HepG2 (cell line): ENCODE data around the gene HS3ST3B1. TPM values are rescaled to one million over a fixed set of nuclear protein-coding genes. Genes with fewer than 3 reads are reported as not detected.

ENCODE experiments used
- AGO1 ChIP-seq: fragments of 200-400 bp; formaldehyde crosslinking; IDR thresholded peaks from 2 replicates; pipeline ENCODE4 v1.6.1; 2017; ENCODE audit warnings: mild to moderate bottlenecking, low read depth, low read length, moderate library complexity; ENCODE audit not compliant: poor library complexity, severe bottlenecking
- HOXD1 ChIP-seq: sonication (generic); formaldehyde crosslinking; IDR thresholded peaks from 2 replicates; pipeline ENCODE4 v1.5.0; 2020; ENCODE audit warnings: missing genetic modification reagents
- MAF1 ChIP-seq: sonication (generic); formaldehyde crosslinking; IDR thresholded peaks from 2 replicates; pipeline ENCODE4 v1.5.0; 2020; ENCODE audit warnings: missing genetic modification reagents, borderline replicate concordance
- MYNN ChIP-seq: sonication (generic); formaldehyde crosslinking; IDR thresholded peaks from 2 replicates; pipeline ENCODE4 v1.4.0; 2020; ENCODE audit warnings: mild to moderate bottlenecking, low read depth, missing genetic modification reagents
- NR2C2 ChIP-seq: sonication (generic); formaldehyde crosslinking; IDR thresholded peaks from 2 replicates; pipeline ENCODE4 v1.4.0; 2020; ENCODE audit warnings: missing genetic modification reagents, mild to moderate bottlenecking, moderate library complexity, borderline replicate concordance
- POLR2A ChIP-seq, 2 experiments: IDR thresholded peaks; 2 replicates each; pipeline ENCODE4 v1.6.1; 2011; ENCODE audit warnings: low read depth in 2 of 2, low read length in 2 of 2, mild to moderate bottlenecking in 1 of 2, moderate library complexity in 1 of 2; ENCODE audit not compliant: insufficient read depth in 1 of 2
- RFXAP ChIP-seq: sonication (generic); formaldehyde crosslinking; IDR thresholded peaks from 2 replicates; pipeline ENCODE4 v1.4.0; 2020; ENCODE audit warnings: missing genetic modification reagents, borderline replicate concordance
- ZKSCAN1 ChIP-seq: fragments of 150-350 bp; IDR thresholded peaks from 2 replicates; pipeline ENCODE4 v1.6.1; 2014; ENCODE audit warnings: low read length
- ZNF550 ChIP-seq: sonication (generic); formaldehyde crosslinking; IDR thresholded peaks from 2 replicates; pipeline ENCODE4 v1.4.0; 2020; ENCODE audit warnings: mild to moderate bottlenecking, missing genetic modification reagents, borderline replicate concordance
- ZNF780A ChIP-seq: sonication (generic); formaldehyde crosslinking; IDR thresholded peaks from 2 replicates; pipeline ENCODE4 v1.8.0; 2022; ENCODE audit warnings: mild to moderate bottlenecking, missing genetic modification reagents, moderate library complexity
- ZNF816 ChIP-seq: sonication (generic); formaldehyde crosslinking; IDR thresholded peaks from 2 replicates; pipeline ENCODE4 v1.8.0; 2022; ENCODE audit warnings: missing genetic modification reagents, mild to moderate bottlenecking, borderline replicate concordance
- ZZZ3 ChIP-seq: sonication (generic); formaldehyde crosslinking; IDR thresholded peaks from 2 replicates; pipeline ENCODE4 v1.4.0; 2020; ENCODE audit warnings: missing genetic modification reagents, mild to moderate bottlenecking, borderline replicate concordance
- polyA plus RNA-seq, 8 experiments: library from polyadenylated mRNA; depleted of rRNA in 3 of 8; stranded (reverse) in 7 of 8; unstranded in 1 of 8; fragments of >200 nt; fragmentation: Illumina TruSeq in 4 of 8; extraction: Trizol in 4 of 8; gene quantifications; 2 replicates each; pipeline versions ENCODE4 v1.2.1 to v1.2.3, GENCODE V29; 2011 to 2016; ENCODE audit warnings: low read depth in 4 of 8, missing spikeins in 1 of 8, mixed read lengths in 1 of 8; ENCODE audit not compliant: insufficient read depth in 1 of 8
- total RNA-seq, 5 experiments: library from RNA; depleted of rRNA; stranded (reverse); fragments of >200 nt; fragmentation: Illumina TruSeq; extraction: Trizol; gene quantifications; 2 replicates each; pipeline ENCODE4 v1.2.3, GENCODE V29; 2016; ENCODE audit warnings: low read depth in 1 of 5
- TF ChIP-seq, protein P1 (sequence below): IDR thresholded peaks from 2 replicates; pipeline ENCODE4 v1.6.1; 2016; ENCODE audit warnings: control low read depth
- TF ChIP-seq, protein P2 (sequence below): sonication (generic); formaldehyde crosslinking; IDR thresholded peaks from 2 replicates; pipeline ENCODE4 v1.8.0; 2022; ENCODE audit warnings: missing genetic modification reagents, mild to moderate bottlenecking, inconsistent platforms, borderline replicate concordance
- TF ChIP-seq, protein P3 (sequence below): sonication (generic); formaldehyde crosslinking; IDR thresholded peaks from 2 replicates; pipeline ENCODE4 v1.5.0; 2020; ENCODE audit warnings: mild to moderate bottlenecking, missing genetic modification reagents, borderline replicate concordance
- TF ChIP-seq, protein P4 (sequence below): sonication (generic); formaldehyde crosslinking; IDR thresholded peaks from 2 replicates; pipeline ENCODE4 v1.5.0; 2020; ENCODE audit warnings: missing genetic modification reagents
- TF ChIP-seq, protein P5 (sequence below): fragments of 450-650 bp; IDR thresholded peaks from 2 replicates; pipeline ENCODE4 v1.6.1; 2017; ENCODE audit warnings: mild to moderate bottlenecking
- TF ChIP-seq, protein P6 (sequence below): sonication (generic); formaldehyde crosslinking; IDR thresholded peaks from 2 replicates; pipeline ENCODE4 v1.4.0; 2020; ENCODE audit warnings: missing genetic modification reagents, borderline replicate concordance

The HS3ST3B1 gene
- total and polyA plus RNA-seq, 2 of the 13 experiments (the other 11 are each of a cell fraction or from before 2014, with no cell fraction given) = 15.7 to 39.5 TPM

DNA sequence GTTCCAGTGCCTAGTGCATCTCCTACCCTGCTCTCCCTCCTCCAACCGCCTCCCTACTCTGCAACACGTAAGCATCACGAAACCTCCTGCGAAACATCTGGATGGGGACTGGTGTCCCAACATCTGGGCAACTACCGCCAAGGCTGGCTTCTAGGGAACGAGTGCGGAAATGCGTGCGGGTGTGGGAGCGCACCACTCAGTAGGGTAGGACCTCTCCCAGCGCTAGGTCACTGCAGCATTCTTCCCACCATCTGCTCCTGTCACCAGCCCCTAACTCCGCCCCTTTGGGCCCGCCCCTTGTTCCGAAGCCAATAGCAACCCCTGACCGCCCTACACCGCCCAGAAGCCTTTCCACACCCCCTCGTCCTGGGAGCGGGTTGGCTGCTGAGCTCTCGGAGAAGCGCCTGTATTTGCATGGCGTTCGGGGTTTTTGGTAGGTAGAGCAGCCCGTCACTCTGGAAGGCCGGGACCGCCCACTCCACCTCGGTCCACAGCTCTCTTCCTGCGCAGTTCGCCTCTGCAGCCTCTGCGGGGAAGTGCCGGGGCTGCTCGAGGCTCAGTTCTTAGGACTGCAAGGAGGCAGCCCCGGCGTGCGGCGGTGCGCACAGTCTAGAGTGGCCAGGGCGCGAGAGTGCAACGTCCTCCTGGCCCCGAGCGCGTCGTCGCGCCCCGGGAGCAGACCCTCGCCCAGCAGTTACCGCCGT lies at the start of gene HS3ST3B1 (continued):
- TF ChIP-seq ZNF780A (CRISPR knock-in tag) (no peak), HOXD1 (CRISPR knock-in tag) (no peak; the same call in 1 of the 2 replicates), RFXAP (CRISPR knock-in tag) (0 out of 2 replicates have a peak, but pooled peaks have one; percentile 70), ZNF816 (CRISPR knock-in tag) (no peak), NR2C2 (CRISPR knock-in tag) (0 out of 2 replicates have a peak, but pooled peaks have one; percentile 26), MYNN (CRISPR knock-in tag) (peak; percentile 70; the same call in 1 of the 2 replicates), ZZZ3 (0 out of 2 replicates have a peak, but pooled peaks have one; percentile 3), ZKSCAN1 (no peak), MAF1 (CRISPR knock-in tag) (no peak; the same call in 1 of the 2 replicates), POLR2A (IDR thresholded peaks at IDR 0.05; ENCODE audit: insufficient read depth in 1 of 2, low read depth in 2 of 2, low read length in 2 of 2) (peak; percentile 93 to 94), ZNF550 (CRISPR knock-in tag) (no peak), AGO1 (no peak)
- TF ChIP-seq, protein P1, sequence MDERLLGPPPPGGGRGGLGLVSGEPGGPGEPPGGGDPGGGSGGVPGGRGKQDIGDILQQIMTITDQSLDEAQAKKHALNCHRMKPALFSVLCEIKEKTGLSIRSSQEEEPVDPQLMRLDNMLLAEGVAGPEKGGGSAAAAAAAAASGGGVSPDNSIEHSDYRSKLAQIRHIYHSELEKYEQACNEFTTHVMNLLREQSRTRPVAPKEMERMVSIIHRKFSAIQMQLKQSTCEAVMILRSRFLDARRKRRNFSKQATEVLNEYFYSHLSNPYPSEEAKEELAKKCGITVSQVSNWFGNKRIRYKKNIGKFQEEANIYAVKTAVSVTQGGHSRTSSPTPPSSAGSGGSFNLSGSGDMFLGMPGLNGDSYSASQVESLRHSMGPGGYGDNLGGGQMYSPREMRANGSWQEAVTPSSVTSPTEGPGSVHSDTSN (CRISPR knock-in tag) = peak; percentile 97
- TF ChIP-seq, protein P2, sequence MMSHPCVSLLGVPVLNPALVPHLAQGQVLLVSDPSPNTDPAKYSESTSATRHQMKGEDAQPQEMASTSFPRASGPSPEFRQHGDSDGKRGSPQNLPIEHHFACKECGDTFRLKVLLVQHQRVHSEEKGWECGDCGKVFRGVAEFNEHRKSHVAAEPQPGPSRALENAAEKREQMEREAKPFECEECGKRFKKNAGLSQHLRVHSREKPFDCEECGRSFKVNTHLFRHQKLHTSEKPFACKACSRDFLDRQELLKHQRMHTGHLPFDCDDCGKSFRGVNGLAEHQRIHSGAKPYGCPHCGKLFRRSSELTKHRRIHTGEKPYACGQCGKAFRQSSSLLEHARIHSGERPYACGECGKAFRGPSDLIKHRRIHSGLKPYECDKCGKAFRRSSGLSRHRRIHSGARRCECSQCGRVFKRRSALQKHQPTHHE = peak; percentile 51; the same call in 1 of the 2 replicates
- TF ChIP-seq, protein P3, sequence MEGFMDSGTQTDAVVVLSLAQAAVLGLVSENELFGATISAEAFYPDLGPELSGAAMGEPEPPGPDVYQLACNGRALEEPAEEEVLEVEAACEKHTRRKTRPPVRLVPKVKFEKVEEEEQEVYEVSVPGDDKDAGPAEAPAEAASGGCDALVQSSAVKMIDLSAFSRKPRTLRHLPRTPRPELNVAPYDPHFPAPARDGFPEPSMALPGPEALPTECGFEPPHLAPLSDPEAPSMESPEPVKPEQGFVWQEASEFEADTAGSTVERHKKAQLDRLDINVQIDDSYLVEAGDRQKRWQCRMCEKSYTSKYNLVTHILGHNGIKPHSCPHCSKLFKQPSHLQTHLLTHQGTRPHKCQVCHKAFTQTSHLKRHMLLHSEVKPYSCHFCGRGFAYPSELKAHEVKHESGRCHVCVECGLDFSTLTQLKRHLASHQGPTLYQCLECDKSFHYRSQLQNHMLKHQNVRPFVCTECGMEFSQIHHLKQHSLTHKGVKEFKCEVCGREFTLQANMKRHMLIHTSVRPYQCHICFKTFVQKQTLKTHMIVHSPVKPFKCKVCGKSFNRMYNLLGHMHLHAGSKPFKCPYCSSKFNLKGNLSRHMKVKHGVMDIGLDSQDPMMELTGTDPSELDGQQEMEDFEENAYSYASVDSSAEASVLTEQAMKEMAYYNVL (CRISPR knock-in tag) = peak; percentile 38; the same call in 1 of the 2 replicates
- TF ChIP-seq, protein P4, sequence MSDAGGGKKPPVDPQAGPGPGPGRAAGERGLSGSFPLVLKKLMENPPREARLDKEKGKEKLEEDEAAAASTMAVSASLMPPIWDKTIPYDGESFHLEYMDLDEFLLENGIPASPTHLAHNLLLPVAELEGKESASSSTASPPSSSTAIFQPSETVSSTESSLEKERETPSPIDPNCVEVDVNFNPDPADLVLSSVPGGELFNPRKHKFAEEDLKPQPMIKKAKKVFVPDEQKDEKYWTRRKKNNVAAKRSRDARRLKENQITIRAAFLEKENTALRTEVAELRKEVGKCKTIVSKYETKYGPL = peak; percentile 79
- TF ChIP-seq, protein P5, sequence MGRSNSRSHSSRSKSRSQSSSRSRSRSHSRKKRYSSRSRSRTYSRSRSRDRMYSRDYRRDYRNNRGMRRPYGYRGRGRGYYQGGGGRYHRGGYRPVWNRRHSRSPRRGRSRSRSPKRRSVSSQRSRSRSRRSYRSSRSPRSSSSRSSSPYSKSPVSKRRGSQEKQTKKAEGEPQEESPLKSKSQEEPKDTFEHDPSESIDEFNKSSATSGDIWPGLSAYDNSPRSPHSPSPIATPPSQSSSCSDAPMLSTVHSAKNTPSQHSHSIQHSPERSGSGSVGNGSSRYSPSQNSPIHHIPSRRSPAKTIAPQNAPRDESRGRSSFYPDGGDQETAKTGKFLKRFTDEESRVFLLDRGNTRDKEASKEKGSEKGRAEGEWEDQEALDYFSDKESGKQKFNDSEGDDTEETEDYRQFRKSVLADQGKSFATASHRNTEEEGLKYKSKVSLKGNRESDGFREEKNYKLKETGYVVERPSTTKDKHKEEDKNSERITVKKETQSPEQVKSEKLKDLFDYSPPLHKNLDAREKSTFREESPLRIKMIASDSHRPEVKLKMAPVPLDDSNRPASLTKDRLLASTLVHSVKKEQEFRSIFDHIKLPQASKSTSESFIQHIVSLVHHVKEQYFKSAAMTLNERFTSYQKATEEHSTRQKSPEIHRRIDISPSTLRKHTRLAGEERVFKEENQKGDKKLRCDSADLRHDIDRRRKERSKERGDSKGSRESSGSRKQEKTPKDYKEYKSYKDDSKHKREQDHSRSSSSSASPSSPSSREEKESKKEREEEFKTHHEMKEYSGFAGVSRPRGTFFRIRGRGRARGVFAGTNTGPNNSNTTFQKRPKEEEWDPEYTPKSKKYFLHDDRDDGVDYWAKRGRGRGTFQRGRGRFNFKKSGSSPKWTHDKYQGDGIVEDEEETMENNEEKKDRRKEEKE = no peak
- TF ChIP-seq, protein P6, sequence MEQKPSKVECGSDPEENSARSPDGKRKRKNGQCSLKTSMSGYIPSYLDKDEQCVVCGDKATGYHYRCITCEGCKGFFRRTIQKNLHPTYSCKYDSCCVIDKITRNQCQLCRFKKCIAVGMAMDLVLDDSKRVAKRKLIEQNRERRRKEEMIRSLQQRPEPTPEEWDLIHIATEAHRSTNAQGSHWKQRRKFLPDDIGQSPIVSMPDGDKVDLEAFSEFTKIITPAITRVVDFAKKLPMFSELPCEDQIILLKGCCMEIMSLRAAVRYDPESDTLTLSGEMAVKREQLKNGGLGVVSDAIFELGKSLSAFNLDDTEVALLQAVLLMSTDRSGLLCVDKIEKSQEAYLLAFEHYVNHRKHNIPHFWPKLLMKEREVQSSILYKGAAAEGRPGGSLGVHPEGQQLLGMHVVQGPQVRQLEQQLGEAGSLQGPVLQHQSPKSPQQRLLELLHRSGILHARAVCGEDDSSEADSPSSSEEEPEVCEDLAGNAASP = peak; percentile 47; the same call in 1 of the 2 replicates
